GM15510 (cell line): ENCODE results near the gene OR2T6.

ENCODE experiments used
- POLR2A ChIP-seq: IDR thresholded peaks from 3 replicates; pipeline ENCODE4 v1.6.1; 2011; ENCODE audit warnings: borderline replicate concordance; ENCODE audit not compliant: insufficient read length; ENCODE audit errors: extremely low read depth

OR2T6 gene

DNA sequence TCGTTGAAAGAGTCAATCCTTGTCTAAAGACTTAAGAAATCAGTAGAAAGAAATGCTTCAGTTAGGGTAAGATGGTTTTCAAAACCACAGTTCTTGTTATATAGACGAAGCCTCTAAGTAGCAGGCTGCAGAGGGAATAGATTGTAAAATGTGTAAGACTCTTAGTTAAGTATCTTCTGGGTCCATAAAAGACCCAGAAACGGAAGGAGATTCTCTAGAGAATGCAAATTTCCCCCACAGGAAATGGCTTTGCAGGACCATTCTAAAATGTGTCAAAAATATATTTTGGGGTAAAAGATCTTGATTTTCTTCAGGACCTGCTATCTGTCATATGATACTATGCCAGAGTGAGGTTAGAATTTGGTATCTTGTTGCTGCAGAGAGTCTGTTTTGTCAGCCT lies 40.7 kb downstream of the OR2T6 start:
- TF ChIP-seq POLR2A, result no peak

DNA sequence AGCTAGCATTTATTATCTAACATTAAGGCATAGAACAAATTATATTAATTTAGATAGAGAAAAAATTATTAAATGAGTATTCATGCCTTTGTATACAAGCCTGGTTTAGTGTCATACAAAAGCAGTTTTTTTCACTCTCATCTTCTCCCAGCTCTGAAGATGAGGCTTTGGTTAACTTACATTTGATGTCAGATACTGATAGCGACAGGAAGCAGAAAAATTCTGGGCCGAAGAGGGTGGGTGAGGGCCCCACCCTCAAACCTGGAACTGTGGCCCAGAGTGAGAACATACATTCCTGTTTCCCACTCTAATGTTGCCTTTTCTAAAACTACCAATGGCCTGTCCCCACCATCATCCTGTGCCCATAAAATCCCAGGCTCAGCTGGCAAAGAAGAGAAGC lies 42.3 kb downstream of the OR2T6 start:
- no peak for TF ChIP-seq POLR2A

DNA sequence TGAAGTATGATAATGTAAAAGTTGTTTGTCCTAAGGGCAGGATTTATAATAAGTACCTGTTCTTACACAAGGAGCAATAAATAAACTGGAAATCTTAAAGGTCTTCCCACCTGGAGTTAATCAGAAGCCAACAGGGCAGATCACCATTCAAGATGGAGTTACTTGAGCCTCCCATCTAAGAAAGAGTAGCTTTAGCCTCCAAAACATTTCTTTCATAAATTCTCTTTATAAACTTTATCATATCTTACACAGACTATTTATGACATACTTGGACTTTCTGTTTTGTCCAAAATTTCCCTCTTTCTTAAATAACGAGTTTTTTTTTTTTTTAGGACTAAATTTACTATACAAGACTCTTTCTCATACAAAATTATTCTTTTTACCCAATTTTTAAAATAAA lies 45.8 kb downstream of the OR2T6 start:
- TF ChIP-seq POLR2A, result no peak
